GM12878 (cell line): ENCODE measurements around the gene CD48.
"Not testable (repeated sequence)": the region's sequence is repeated elsewhere in the genome, so short reads cannot be mapped to it uniquely, and the experiment has no call there.

Source experiments
- ATF7 ChIP-seq: fragments of 450-650 bp; IDR thresholded peaks from 2 replicates; pipeline ENCODE4 v1.6.1; 2016; ENCODE audit warnings: low read depth, mild to moderate bottlenecking
- CEBPB ChIP-seq, 2 experiments: fragments of 150-350 bp in 1 of 2; IDR thresholded peaks; 2 replicates each; pipeline ENCODE4 v1.6.1; 2012 to 2014; ENCODE audit warnings: low read depth in 2 of 2, low read length in 2 of 2, borderline replicate concordance in 1 of 2, inconsistent platforms in 1 of 2
- CHD1 ChIP-seq: IDR thresholded peaks from 2 replicates; pipeline ENCODE4 v1.6.1; 2012; ENCODE audit warnings: low read depth, low read length, improper control_type of control experiment
- CTCF ChIP-seq, 3 experiments: IDR thresholded peaks in 2 of 3; conservative IDR thresholded peaks in 1 of 3; 2 replicates each; pipeline ENCODE4 v1.5.1; 2011; ENCODE audit warnings: low read depth in 3 of 3, low read length in 3 of 3, mild to moderate bottlenecking in 3 of 3, control low read depth in 2 of 3, moderate library complexity in 2 of 3, inconsistent platforms in 1 of 3, mixed read lengths in 1 of 3; ENCODE audit not compliant: control insufficient read depth in 2 of 3, insufficient read depth in 1 of 3; ENCODE audit errors: extremely low read depth in 1 of 3
- ESRRA ChIP-seq: IDR thresholded peaks from 2 replicates; pipeline ENCODE4 v1.6.1; 2012; ENCODE audit warnings: mild to moderate bottlenecking, low read length, improper control_type of control experiment
- HCFC1 ChIP-seq: fragments of 150-350 bp; IDR thresholded peaks from 2 replicates; pipeline ENCODE4 v1.6.1; 2014; ENCODE audit warnings: low read length
- POLR2A ChIP-seq: IDR thresholded peaks from 2 replicates; pipeline ENCODE4 v1.6.1; 2011; ENCODE audit warnings: low read depth, mild to moderate bottlenecking, low read length
- SPI1 ChIP-seq: IDR thresholded peaks from 2 replicates; pipeline ENCODE4 v1.6.1; 2011; ENCODE audit warnings: low read depth, mild to moderate bottlenecking, low read length, moderate library complexity, borderline replicate concordance; ENCODE audit not compliant: insufficient read depth
- TCF12 ChIP-seq: IDR thresholded peaks from 2 replicates; pipeline ENCODE4 v1.6.1; 2011; ENCODE audit warnings: low read depth, mild to moderate bottlenecking, low read length
- ZBTB33 ChIP-seq: fragments of 450-650 bp; IDR thresholded peaks from 2 replicates; pipeline ENCODE4 v1.6.1; 2017; ENCODE audit warnings: mild to moderate bottlenecking

- peak in 1 of 3 experiments; percentile 18; a peak in 2 of 6 replicates for TF ChIP-seq CTCF (IDR thresholded peaks at IDR 0.05 in 2 of 3, conservative IDR thresholded peaks at IDR 0.05 in 1 of 3; ENCODE audit: control insufficient read depth in 2 of 3, extremely low read depth in 1 of 3, insufficient read depth in 1 of 3, low read depth in 3 of 3, low read length in 3 of 3)
- TF ChIP-seq ATF7; CHD1; POLR2A; CEBPB (IDR thresholded peaks at IDR 0.05; ENCODE audit: borderline replicate concordance in 1 of 2, low read depth in 2 of 2, low read length in 2 of 2); ESRRA; HCFC1; SPI1; ZBTB33; TCF12: not testable (repeated sequence)
These were observed 19.2 kb downstream of the CD48 start for GRCh38 chr1:160692390-160692789.
